K562 (cell line): ENCODE data around the gene INPP1. TPM values are rescaled to one million over a fixed set of nuclear protein-coding genes. Genes with fewer than 3 reads are reported as not detected.
A peak's percentile ranks its signal among the peaks of the same experiment; 100 is the strongest.

Experiments
- BRD9 ChIP-seq: fragments of 450-650 bp; IDR thresholded peaks from 2 replicates; pipeline ENCODE4 v1.6.1; 2018; ENCODE audit warnings: low read depth; ENCODE audit not compliant: partially characterized antibody
- CXXC5 ChIP-seq: fragments of 250-450 bp; sonication (Bioruptor Pico); IDR thresholded peaks from 2 replicates; pipeline ENCODE4 v1.8.0; 2022; ENCODE audit warnings: inconsistent platforms, mild to moderate bottlenecking, moderate library complexity
- FOS ChIP-seq: IDR thresholded peaks from 3 replicates; pipeline ENCODE4 v1.6.1; 2011; ENCODE audit not compliant: insufficient read length; ENCODE audit errors: extremely low read depth
- FOSL1 ChIP-seq: fragments of 200-800 bp; sonication (Bioruptor generic); conservative IDR thresholded peaks from 2 replicates; pipeline ENCODE4 v1.6.1; 2016; ENCODE audit warnings: missing genetic modification characterization, missing compliant biosample characterization
- ILK ChIP-seq: fragments of 450-650 bp; IDR thresholded peaks from 2 replicates; pipeline ENCODE4 v1.6.1; 2016; ENCODE audit warnings: missing genetic modification characterization, low read depth, mild to moderate bottlenecking, missing compliant biosample characterization, moderate library complexity, borderline replicate concordance
- KDM1A ChIP-seq, 2 experiments: fragments of 450-650 bp; IDR thresholded peaks; 2 replicates each; pipeline ENCODE4 v1.6.1; 2016; ENCODE audit warnings: mild to moderate bottlenecking in 2 of 2
- MBD2 ChIP-seq: sonication (generic); IDR thresholded peaks from 2 replicates; pipeline ENCODE4 v1.6.1; 2016; ENCODE audit warnings: low read depth, borderline replicate concordance
- SMAD1 ChIP-seq: fragments of 150-350 bp; IDR thresholded peaks from 2 replicates; pipeline ENCODE4 v1.6.1; 2014; ENCODE audit warnings: low read length, low read depth; ENCODE audit not compliant: partially characterized antibody
- SMARCB1 ChIP-seq: IDR thresholded peaks from 2 replicates; pipeline ENCODE4 v1.6.1; 2011; ENCODE audit warnings: improper control_type of control experiment, low read depth; ENCODE audit not compliant: insufficient read length
- polyA plus RNA-seq, 8 experiments: library from polyadenylated mRNA; depleted of rRNA in 4 of 8; stranded (reverse) in 5 of 8; unstranded in 3 of 8; fragments of >200 nt; fragmentation: Nextera tagmentation in 2 of 8; fragmentation: Illumina TruSeq in 1 of 8; extraction: Ambion mirVana in 2 of 8; extraction: Trizol in 1 of 8; gene quantifications; 2 replicates each; pipeline versions ENCODE4 v1.2.1 to v1.2.3, GENCODE V29; 2011 to 2014; ENCODE audit warnings: inconsistent platforms in 1 of 8, missing spikeins in 1 of 8
- total RNA-seq, 7 experiments: library from RNA; depleted of rRNA in 6 of 7; stranded (reverse); fragments of >200 nt in 6 of 7; fragmentation: Illumina TruSeq in 2 of 7; extraction: Trizol in 2 of 7; gene quantifications; 2 replicates each; pipeline versions ENCODE4 v1.2.1 to v1.2.3, GENCODE V29; 2011 to 2021; ENCODE audit warnings: low replicate concordance in 1 of 7
- TF ChIP-seq, protein P1 (sequence below): sonication (generic); formaldehyde crosslinking; IDR thresholded peaks from 2 replicates; pipeline ENCODE4 v1.8.0; 2023; ENCODE audit warnings: missing genetic modification reagents, mild to moderate bottlenecking, borderline replicate concordance
- TF ChIP-seq, protein P2 (sequence below): fragments of 450-650 bp; IDR thresholded peaks from 2 replicates; pipeline ENCODE4 v1.6.1; 2018; ENCODE audit warnings: mild to moderate bottlenecking, low read depth; ENCODE audit not compliant: partially characterized antibody
- TF ChIP-seq, protein P3 (sequence below): fragments of 450-650 bp; conservative IDR thresholded peaks from 2 replicates; pipeline ENCODE4 v1.6.1; 2016; ENCODE audit warnings: missing genetic modification characterization, low read depth, mild to moderate bottlenecking, control low read depth, missing compliant biosample characterization
- TF ChIP-seq, protein P4 (sequence below): fragments of 450-650 bp; IDR thresholded peaks from 2 replicates; pipeline ENCODE4 v1.6.1; 2014; ENCODE audit warnings: low read depth, mild to moderate bottlenecking, moderate library complexity, borderline replicate concordance
- TF ChIP-seq, protein P5 (sequence below): fragments of 250-450 bp; sonication (Bioruptor Pico); IDR thresholded peaks from 2 replicates; pipeline ENCODE4 v1.8.0; 2022; ENCODE audit warnings: moderate library complexity, mild to moderate bottlenecking, inconsistent platforms

Gene INPP1
- total and polyA plus RNA-seq, 9 of the 15 experiments (the other 6 are each of a cell fraction or from before 2014, with no cell fraction given), result 3.7 to 11.8 (median 6.5) TPM

DNA sequence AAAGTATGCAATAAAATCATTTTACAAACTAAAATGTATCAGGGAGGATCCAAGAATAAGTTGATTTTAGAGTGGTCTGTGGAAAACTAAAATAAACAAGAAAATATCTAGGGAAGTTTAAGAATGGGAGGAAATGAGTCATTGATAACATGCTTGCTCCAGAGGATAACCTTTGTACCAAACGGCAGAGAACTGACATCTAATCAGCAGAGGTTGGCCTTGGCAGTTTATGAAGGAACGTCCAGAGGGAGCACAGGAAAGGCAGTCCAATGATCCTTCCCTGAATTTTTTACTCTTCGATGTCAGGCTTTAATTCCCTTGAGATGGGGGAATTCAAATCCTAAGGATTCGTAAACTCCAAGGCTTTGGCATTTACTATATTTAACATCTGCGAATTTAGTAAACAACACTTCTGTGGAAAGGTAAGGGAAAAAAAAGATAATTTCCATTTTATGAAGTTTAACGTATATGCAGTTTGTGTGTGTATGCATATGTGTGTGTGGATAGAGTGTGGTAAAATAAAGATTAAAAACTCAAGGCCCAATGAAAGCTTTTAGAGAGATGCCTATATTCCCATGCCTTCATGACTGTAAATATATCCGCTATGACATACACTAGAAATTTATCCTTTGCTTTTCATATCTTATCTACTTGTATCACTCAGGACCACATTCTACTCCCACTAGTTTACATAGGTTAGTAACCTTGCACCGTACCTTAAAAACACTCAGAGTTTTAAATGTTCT, 8.7 kb upstream of the INPP1 start (continued):
- TF ChIP-seq, protein P1, sequence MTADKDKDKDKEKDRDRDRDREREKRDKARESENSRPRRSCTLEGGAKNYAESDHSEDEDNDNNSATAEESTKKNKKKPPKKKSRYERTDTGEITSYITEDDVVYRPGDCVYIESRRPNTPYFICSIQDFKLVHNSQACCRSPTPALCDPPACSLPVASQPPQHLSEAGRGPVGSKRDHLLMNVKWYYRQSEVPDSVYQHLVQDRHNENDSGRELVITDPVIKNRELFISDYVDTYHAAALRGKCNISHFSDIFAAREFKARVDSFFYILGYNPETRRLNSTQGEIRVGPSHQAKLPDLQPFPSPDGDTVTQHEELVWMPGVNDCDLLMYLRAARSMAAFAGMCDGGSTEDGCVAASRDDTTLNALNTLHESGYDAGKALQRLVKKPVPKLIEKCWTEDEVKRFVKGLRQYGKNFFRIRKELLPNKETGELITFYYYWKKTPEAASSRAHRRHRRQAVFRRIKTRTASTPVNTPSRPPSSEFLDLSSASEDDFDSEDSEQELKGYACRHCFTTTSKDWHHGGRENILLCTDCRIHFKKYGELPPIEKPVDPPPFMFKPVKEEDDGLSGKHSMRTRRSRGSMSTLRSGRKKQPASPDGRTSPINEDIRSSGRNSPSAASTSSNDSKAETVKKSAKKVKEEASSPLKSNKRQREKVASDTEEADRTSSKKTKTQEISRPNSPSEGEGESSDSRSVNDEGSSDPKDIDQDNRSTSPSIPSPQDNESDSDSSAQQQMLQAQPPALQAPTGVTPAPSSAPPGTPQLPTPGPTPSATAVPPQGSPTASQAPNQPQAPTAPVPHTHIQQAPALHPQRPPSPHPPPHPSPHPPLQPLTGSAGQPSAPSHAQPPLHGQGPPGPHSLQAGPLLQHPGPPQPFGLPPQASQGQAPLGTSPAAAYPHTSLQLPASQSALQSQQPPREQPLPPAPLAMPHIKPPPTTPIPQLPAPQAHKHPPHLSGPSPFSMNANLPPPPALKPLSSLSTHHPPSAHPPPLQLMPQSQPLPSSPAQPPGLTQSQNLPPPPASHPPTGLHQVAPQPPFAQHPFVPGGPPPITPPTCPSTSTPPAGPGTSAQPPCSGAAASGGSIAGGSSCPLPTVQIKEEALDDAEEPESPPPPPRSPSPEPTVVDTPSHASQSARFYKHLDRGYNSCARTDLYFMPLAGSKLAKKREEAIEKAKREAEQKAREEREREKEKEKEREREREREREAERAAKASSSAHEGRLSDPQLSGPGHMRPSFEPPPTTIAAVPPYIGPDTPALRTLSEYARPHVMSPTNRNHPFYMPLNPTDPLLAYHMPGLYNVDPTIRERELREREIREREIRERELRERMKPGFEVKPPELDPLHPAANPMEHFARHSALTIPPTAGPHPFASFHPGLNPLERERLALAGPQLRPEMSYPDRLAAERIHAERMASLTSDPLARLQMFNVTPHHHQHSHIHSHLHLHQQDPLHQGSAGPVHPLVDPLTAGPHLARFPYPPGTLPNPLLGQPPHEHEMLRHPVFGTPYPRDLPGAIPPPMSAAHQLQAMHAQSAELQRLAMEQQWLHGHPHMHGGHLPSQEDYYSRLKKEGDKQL (CRISPR knock-in tag), result no peak
- 0 out of 2 replicates have a peak, but pooled peaks have one; percentile 17 for TF ChIP-seq CXXC5 (CRISPR knock-in tag)
- TF ChIP-seq, protein P2, sequence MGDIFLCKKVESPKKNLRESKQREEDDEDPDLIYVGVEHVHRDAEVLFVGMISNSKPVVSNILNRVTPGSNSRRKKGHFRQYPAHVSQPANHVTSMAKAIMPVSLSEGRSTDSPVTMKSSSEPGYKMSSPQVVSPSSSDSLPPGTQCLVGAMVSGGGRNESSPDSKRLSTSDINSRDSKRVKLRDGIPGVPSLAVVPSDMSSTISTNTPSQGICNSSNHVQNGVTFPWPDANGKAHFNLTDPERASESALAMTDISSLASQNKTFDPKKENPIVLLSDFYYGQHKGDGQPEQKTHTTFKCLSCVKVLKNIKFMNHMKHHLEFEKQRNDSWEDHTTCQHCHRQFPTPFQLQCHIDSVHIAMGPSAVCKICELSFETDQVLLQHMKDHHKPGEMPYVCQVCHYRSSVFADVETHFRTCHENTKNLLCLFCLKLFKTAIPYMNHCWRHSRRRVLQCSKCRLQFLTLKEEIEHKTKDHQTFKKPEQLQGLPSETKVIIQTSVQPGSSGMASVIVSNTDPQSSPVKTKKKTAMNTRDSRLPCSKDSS, result no peak
- no peak for TF ChIP-seq SMARCB1
- peak; percentile 87 for TF ChIP-seq FOSL1 (tag)
- TF ChIP-seq MBD2, result 0 out of 2 replicates have a peak, but pooled peaks have one; percentile 44
- 0 out of 4 replicates have a peak, but pooled peaks have one; percentile 38 to 45 for TF ChIP-seq KDM1A (IDR thresholded peaks at IDR 0.05)
- no peak for TF ChIP-seq SMAD1
- no peak for TF ChIP-seq ILK
- TF ChIP-seq, protein P3, sequence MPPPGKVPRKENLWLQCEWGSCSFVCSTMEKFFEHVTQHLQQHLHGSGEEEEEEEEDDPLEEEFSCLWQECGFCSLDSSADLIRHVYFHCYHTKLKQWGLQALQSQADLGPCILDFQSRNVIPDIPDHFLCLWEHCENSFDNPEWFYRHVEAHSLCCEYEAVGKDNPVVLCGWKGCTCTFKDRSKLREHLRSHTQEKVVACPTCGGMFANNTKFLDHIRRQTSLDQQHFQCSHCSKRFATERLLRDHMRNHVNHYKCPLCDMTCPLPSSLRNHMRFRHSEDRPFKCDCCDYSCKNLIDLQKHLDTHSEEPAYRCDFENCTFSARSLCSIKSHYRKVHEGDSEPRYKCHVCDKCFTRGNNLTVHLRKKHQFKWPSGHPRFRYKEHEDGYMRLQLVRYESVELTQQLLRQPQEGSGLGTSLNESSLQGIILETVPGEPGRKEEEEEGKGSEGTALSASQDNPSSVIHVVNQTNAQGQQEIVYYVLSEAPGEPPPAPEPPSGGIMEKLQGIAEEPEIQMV (tag), result no peak
- TF ChIP-seq, protein P4, sequence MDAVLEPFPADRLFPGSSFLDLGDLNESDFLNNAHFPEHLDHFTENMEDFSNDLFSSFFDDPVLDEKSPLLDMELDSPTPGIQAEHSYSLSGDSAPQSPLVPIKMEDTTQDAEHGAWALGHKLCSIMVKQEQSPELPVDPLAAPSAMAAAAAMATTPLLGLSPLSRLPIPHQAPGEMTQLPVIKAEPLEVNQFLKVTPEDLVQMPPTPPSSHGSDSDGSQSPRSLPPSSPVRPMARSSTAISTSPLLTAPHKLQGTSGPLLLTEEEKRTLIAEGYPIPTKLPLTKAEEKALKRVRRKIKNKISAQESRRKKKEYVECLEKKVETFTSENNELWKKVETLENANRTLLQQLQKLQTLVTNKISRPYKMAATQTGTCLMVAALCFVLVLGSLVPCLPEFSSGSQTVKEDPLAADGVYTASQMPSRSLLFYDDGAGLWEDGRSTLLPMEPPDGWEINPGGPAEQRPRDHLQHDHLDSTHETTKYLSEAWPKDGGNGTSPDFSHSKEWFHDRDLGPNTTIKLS, result no peak
- TF ChIP-seq, protein P5, sequence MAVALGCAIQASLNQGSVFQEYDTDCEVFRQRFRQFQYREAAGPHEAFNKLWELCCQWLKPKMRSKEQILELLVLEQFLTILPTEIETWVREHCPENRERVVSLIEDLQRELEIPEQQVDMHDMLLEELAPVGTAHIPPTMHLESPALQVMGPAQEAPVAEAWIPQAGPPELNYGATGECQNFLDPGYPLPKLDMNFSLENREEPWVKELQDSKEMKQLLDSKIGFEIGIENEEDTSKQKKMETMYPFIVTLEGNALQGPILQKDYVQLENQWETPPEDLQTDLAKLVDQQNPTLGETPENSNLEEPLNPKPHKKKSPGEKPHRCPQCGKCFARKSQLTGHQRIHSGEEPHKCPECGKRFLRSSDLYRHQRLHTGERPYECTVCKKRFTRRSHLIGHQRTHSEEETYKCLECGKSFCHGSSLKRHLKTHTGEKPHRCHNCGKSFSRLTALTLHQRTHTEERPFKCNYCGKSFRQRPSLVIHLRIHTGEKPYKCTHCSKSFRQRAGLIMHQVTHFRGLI (CRISPR knock-in tag), result no peak
- peak; percentile 53 for TF ChIP-seq BRD9
- peak; percentile 21 for TF ChIP-seq FOS
